Central memory CD8-positive, alpha-beta T cell (primary cell): ENCODE measurements around the gene TREH.
"Not testable (repeated sequence)": the region's sequence is repeated elsewhere in the genome, so short reads cannot be mapped to it uniquely, and the experiment has no call there.

Source experiments
- ATAC-seq: fragments of 150-1000 bp; cut with Tn5 transposase; replicated peaks from 2 replicates; pipeline ENCODE4 v1.10.0; 2022; ENCODE audit warnings: mild to moderate bottlenecking, moderate FRiP score, moderate number of reproducible peaks; ENCODE audit not compliant: poor library complexity, severe bottlenecking; ENCODE audit errors: extremely low read depth
- DNase-seq, 2 donors: peaks; one replicate each; pipeline ENCODE4 v3.0.0; 2021; ENCODE audit warnings: low spot score in 2 of 2
- H3K27ac Mint-ChIP-seq: one replicate; pipeline ENCODE4 v1.8.0; 2022; ENCODE audit warnings: low read depth, mild to moderate bottlenecking, moderate library complexity, mixed read lengths
- H3K27me3 Mint-ChIP-seq: one replicate; pipeline ENCODE4 v1.8.0; 2022; ENCODE audit warnings: mixed read lengths
- H3K36me3 Mint-ChIP-seq: one replicate; pipeline ENCODE4 v1.8.0; 2022; ENCODE audit warnings: mild to moderate bottlenecking, moderate library complexity, mixed read lengths; ENCODE audit not compliant: insufficient read depth
- H3K4me1 Mint-ChIP-seq: one replicate; pipeline ENCODE4 v1.8.0; 2022; ENCODE audit warnings: mixed read lengths
- H3K4me3 Mint-ChIP-seq: one replicate; pipeline ENCODE4 v1.8.0; 2022; ENCODE audit warnings: mild to moderate bottlenecking, moderate library complexity, mixed read lengths
- H3K9me3 Mint-ChIP-seq: one replicate; pipeline ENCODE4 v1.8.0; 2022; ENCODE audit warnings: mixed read lengths

The TREH gene

GRCh38 chr11:118691926-118692830 lies 12.7 kb upstream of the TREH start:
- peak overlapping the region; percentile 85 for H3K27ac Mint-ChIP-seq
- peak overlapping the region; percentile 61 for H3K4me3 Mint-ChIP-seq
- peaks cover 11% of the 10 kb centered on the region for H3K36me3 Mint-ChIP-seq
- H3K4me1 Mint-ChIP-seq = peaks cover 54% of the 10 kb centered on the region
- peak; percentile 84 for ATAC-seq
- no peaks in the 10 kb centered on the region for H3K27me3 Mint-ChIP-seq
- DNase-seq = peak; percentile 48 to 80
- H3K9me3 Mint-ChIP-seq = no peaks in the 10 kb centered on the region

GRCh38 chr11:118690553-118691304 lies 11.3 kb upstream of the TREH start:
- H3K4me3 Mint-ChIP-seq = peak overlapping the region; percentile 73
- ATAC-seq (no peak), DNase-seq (no peak)
- H3K4me1 Mint-ChIP-seq = peaks cover 54% of the 10 kb centered on the region
- H3K27me3 Mint-ChIP-seq = no peaks in the 10 kb centered on the region
- H3K27ac Mint-ChIP-seq = peak overlapping the region; percentile 60
- no peaks in the 10 kb centered on the region for H3K9me3 Mint-ChIP-seq
- H3K36me3 Mint-ChIP-seq = peaks cover 8% of the 10 kb centered on the region

- H3K4me1 Mint-ChIP-seq = peaks cover 47% of the 10 kb centered on the region
- peak overlapping the region; percentile 60 for H3K27ac Mint-ChIP-seq
- peaks cover 8% of the 10 kb centered on the region for H3K36me3 Mint-ChIP-seq
- H3K27me3 Mint-ChIP-seq = no peaks in the 10 kb centered on the region
- peak overlapping the region; percentile 73 for H3K4me3 Mint-ChIP-seq
- ATAC-seq = peak; percentile 66
- H3K9me3 Mint-ChIP-seq = no peaks in the 10 kb centered on the region
- DNase-seq = peak; percentile 69 to 81
Measured at GRCh38 chr11:118689852-118690552, 10.6 kb upstream of the TREH start.

GRCh38 chr11:118689503-118689851 lies 10.0 kb upstream of the TREH start:
- Mint-ChIP-seq H3K4me3 (peak overlapping the region; percentile 73), H3K9me3 (no peaks in the 10 kb centered on the region), H3K4me1 (peaks cover 42% of the 10 kb centered on the region), H3K36me3 (peaks cover 6% of the 10 kb centered on the region), H3K27me3 (no peaks in the 10 kb centered on the region), H3K27ac (peak overlapping the region; percentile 60)
- ATAC-seq (no peak), DNase-seq (no peak)

GRCh38 chr11:118688851-118689502 lies 9.5 kb upstream of the TREH start:
- peaks cover 37% of the 10 kb centered on the region for H3K4me1 Mint-ChIP-seq
- no peaks in the 10 kb centered on the region for H3K9me3 Mint-ChIP-seq
- peak overlapping the region; percentile 35 for H3K27ac Mint-ChIP-seq
- peaks cover 4% of the 10 kb centered on the region for H3K36me3 Mint-ChIP-seq
- ATAC-seq (no peak), DNase-seq (no peak)
- H3K4me3 Mint-ChIP-seq = no peak overlapping the region
- no peaks in the 10 kb centered on the region for H3K27me3 Mint-ChIP-seq

- H3K27ac Mint-ChIP-seq = peak overlapping the region; percentile 35
- not testable (repeated sequence) for DNase-seq, H3K27me3 Mint-ChIP-seq, ATAC-seq, H3K36me3 Mint-ChIP-seq, H3K4me3 Mint-ChIP-seq, H3K9me3 Mint-ChIP-seq
- H3K4me1 Mint-ChIP-seq = peaks cover 30% of the 10 kb centered on the region
Measured at GRCh38 chr11:118688339-118688738, 8.9 kb upstream of the TREH start.

GRCh38 chr11:118687906-118688305 lies 8.5 kb upstream of the TREH start:
- Mint-ChIP-seq H3K27ac (peak overlapping the region; percentile 35), H3K27me3 (no peaks in the 10 kb centered on the region), H3K4me1 (peaks cover 26% of the 10 kb centered on the region), H3K36me3 (peaks cover 4% of the 10 kb centered on the region), H3K4me3 (no peak overlapping the region), H3K9me3 (no peaks in the 10 kb centered on the region)
- DNase-seq (no peak), ATAC-seq (no peak)

GRCh38 chr11:118684187-118684586 lies 4.7 kb upstream of the TREH start:
- H3K36me3 Mint-ChIP-seq = peaks cover 2% of the 10 kb centered on the region
- H3K27ac Mint-ChIP-seq = no peak overlapping the region
- H3K27me3 Mint-ChIP-seq = no peaks in the 10 kb centered on the region
- H3K4me3 Mint-ChIP-seq = no peak overlapping the region
- no peaks in the 10 kb centered on the region for H3K9me3 Mint-ChIP-seq
- DNase-seq (no peak), ATAC-seq (no peak)
- H3K4me1 Mint-ChIP-seq = no peaks in the 10 kb centered on the region

- DNase-seq, ATAC-seq, H3K27ac Mint-ChIP-seq, H3K36me3 Mint-ChIP-seq, H3K4me1 Mint-ChIP-seq, H3K4me3 Mint-ChIP-seq, H3K27me3 Mint-ChIP-seq, H3K9me3 Mint-ChIP-seq: not testable (repeated sequence)
Measured at GRCh38 chr11:118682939-118683338, 3.5 kb upstream of the TREH start.

- Mint-ChIP-seq H3K4me3 (no peak overlapping the region), H3K4me1 (no peaks in the 10 kb centered on the region), H3K36me3 (peaks cover 2% of the 10 kb centered on the region), H3K27me3 (no peaks in the 10 kb centered on the region), H3K9me3 (no peaks in the 10 kb centered on the region), H3K27ac (no peak overlapping the region)
- no peak for ATAC-seq
- DNase-seq = no peak
Measured at GRCh38 chr11:118682372-118682771, 2.9 kb upstream of the TREH start.

GRCh38 chr11:118678908-118679307 lies 542 bp downstream of the TREH start:
- not testable (repeated sequence) for DNase-seq, ATAC-seq, H3K9me3 Mint-ChIP-seq, H3K4me3 Mint-ChIP-seq, H3K4me1 Mint-ChIP-seq, H3K27ac Mint-ChIP-seq, H3K36me3 Mint-ChIP-seq, H3K27me3 Mint-ChIP-seq

GRCh38 chr11:118677977-118678376 lies 1.5 kb downstream of the TREH start:
- Mint-ChIP-seq H3K4me3 (no peak overlapping the region), H3K36me3 (peaks cover 2% of the 10 kb centered on the region), H3K9me3 (no peaks in the 10 kb centered on the region), H3K27ac (no peak overlapping the region), H3K27me3 (no peaks in the 10 kb centered on the region), H3K4me1 (no peaks in the 10 kb centered on the region)
- DNase-seq (no peak), ATAC-seq (no peak)
